Astrocyte of the spinal cord (primary cell): ENCODE results near the gene CPA1.

Source experiments
- DNase-seq: peaks from one replicate; pipeline ENCODE4 v3.0.0; 2011; ENCODE audit warnings: low read depth, low spot score
- H3K4me3 ChIP-seq: 2 replicates; pipeline ENCODE4 v1.5.1; 2011; ENCODE audit warnings: low read depth, mild to moderate bottlenecking, low read length, moderate library complexity
- CTCF ChIP-seq: IDR thresholded peaks from 2 replicates; pipeline ENCODE4 v1.5.1; 2012; ENCODE audit warnings: low read depth, mild to moderate bottlenecking, low read length, inconsistent platforms
- in situ Hi-C: cut with HindIII; loops from 2 replicates; pipeline ENCODE4 v1.10.0; 2017; ENCODE audit warnings: low sequenced_read_pairs

CPA1 gene

GRCh38 chr7:130395421-130395820 lies 15.1 kb downstream of the CPA1 start:
- no peak for TF ChIP-seq CTCF
- in situ Hi-C loops: no loop called here
- no peak for DNase-seq
- H3K4me3 ChIP-seq: no peak overlapping the region

GRCh38 chr7:130396109-130396508 lies 15.8 kb downstream of the CPA1 start:
- no peak for TF ChIP-seq CTCF
- no peak overlapping the region for H3K4me3 ChIP-seq
- no peak for DNase-seq
- in situ Hi-C loops: no loop called here

- TF ChIP-seq CTCF: no peak
- no peak for DNase-seq
- no peak overlapping the region for H3K4me3 ChIP-seq
- in situ Hi-C loops: no loop called here
Observed at GRCh38 chr7:130397051-130397757, 16.9 kb downstream of the CPA1 start.

GRCh38 chr7:130397758-130398073 lies 17.4 kb downstream of the CPA1 start:
- TF ChIP-seq CTCF: no peak
- no peak for DNase-seq
- in situ Hi-C loops: no loop called here
- H3K4me3 ChIP-seq: no peak overlapping the region

GRCh38 chr7:130398526-130399090 lies 18.3 kb downstream of the CPA1 start:
- no peak for TF ChIP-seq CTCF
- DNase-seq: no peak
- no peak overlapping the region for H3K4me3 ChIP-seq
- in situ Hi-C loops: no loop called here

GRCh38 chr7:130400120-130400572 lies 19.9 kb downstream of the CPA1 start:
- in situ Hi-C loops: no loop called here

More at GRCh38 chr7:130400120-130400572, 19.9 kb downstream of the CPA1 start:
- no peak for TF ChIP-seq CTCF
- no peak for DNase-seq
- H3K4me3 ChIP-seq: no peak overlapping the region
